HPDE6-E6E7 (cell line): ENCODE measurements around the gene RSPO3.
"Not testable (repeated sequence)": the region's sequence is repeated elsewhere in the genome, so short reads cannot be mapped to it uniquely, and the experiment has no call there.

ENCODE experiments used
- DNase-seq: peaks from one replicate; pipeline ENCODE4 v3.0.0; 2011; ENCODE audit warnings: missing footprints; ENCODE audit errors: extremely low spot score

Gene RSPO3

DNA sequence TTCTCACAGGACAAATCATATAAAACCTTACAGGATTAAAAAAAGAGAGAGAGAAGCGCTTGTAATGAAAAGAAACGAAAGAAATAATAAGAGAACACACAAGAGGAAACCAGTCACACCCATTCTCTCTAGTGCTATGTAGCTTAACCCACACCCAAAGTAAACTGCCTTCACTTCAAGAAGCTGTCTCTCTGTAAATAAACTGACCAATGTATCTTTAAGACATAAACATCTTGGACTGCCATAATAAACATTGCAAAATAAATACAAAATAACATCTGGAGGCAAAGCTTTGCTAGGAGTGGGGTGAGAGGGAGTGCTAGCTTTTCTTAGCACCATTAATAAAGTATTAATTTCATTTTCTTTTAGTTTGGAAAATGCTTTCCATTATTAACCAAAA lies 86.6 kb downstream of the RSPO3 start:
- DNase-seq: no peak

DNA sequence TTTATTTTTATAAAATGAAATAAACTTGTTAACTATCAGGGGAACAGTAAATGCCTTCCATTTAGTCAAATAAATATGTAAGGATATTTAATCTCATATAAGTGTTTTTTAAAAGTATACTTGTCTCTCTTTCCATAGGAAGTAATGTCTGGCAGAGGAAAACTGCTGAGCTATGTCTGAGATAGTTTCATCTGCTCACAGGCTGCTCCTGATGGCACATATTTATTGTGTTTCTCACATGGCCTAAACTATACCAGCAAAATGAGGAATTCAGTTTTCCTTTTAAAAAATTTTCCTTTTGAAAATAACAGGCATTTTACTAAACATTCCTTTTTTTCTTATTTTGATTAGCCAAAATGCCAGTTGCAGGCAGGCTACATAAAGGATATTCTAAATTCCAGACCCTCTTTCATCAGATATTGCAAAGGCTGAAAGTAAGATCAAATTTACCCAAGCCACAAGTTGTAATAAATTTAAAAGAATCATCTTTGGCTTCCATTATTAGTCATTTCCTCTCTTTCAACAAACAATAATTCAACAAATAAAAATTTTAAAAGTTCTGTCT lies 88.1 kb downstream of the RSPO3 start:
- no peak for DNase-seq

GRCh38 chr6:127207591-127208120 lies 89.2 kb downstream of the RSPO3 start:
- no peak for DNase-seq

DNA sequence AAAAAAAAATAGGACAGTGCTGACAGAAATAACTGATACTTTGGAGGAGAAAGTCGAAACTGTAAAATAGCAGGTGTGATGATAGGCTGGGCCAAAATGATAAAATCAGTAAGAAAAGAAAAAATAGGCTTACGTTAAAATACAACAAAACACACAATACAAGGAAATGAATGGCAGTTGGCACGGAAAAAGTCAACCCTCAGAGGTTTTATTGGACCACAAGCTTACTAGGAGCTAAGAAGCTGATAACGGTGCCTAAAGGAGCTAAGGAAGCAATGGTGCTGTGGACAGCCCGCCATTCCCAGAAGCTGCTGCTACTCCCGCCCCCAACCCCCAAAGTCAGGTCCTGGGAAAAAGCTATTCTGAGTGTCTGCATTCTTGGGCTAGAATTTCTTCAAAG lies 92.3 kb downstream of the RSPO3 start:
- DNase-seq: no peak

DNA sequence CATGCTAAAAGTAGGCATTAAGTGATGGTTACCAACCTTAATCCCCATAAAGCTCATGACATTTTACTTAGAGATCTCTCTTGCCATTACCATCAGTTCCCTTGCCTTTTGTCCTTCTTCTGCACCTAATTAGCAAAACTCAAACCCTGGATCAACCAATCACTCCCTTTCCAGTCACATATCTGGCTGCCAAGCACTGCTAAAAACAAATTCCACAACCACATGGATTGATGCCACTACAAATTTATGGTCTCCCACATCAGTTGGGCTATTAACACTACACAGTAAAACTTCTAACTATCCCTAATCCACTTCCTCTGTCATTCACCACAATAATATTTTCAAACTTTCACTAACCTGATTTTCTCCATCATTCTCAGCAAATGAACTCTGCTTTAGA lies 93.9 kb downstream of the RSPO3 start:
- no peak for DNase-seq

- not testable (repeated sequence) for DNase-seq
Measured at GRCh38 chr6:127214032-127214431, 95.6 kb downstream of the RSPO3 start.

DNA sequence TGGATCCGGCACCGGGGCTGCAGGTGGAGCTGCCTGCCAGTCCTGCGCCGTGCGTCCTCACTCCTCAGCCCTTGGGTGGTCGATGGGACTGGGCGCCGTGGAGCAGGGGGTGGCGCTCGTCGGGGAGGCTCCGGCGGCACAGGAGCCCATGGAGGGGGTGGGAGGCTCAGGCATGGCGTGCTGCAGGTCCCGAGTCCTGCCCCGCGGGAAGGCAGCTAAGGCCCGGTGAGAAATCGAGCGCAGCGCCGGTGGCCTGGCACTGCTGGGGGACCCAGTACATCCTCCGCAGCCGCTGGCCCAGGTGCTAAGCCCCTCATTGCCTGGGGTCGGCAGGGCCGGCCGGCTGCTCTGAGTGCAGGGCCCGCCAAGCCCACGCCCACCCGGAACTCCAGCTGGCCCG lies 96.1 kb downstream of the RSPO3 start:
- not testable (repeated sequence) for DNase-seq

DNA sequence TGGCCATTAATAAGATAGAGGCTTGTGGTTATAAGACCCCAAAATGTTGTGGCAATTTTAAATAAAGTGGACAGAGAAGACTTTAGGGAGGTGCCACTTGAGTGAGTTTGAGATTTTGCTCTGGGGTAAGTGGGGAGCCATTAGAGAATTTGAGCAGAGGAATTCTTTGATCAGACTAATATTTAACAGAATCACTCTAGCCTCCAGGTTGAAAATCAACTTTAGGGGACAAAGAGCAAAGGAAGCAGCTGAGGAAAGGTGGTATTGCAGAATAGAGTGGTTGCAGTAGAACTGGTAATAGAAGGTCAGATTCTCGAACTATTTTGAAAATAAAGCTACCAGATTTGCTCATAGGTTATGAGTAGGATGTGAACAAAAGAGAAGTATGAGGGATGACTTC lies 97.5 kb downstream of the RSPO3 start:
- DNase-seq: no peak

- no peak for DNase-seq
Measured at GRCh38 chr6:127216810-127217789, 98.6 kb downstream of the RSPO3 start.

DNA sequence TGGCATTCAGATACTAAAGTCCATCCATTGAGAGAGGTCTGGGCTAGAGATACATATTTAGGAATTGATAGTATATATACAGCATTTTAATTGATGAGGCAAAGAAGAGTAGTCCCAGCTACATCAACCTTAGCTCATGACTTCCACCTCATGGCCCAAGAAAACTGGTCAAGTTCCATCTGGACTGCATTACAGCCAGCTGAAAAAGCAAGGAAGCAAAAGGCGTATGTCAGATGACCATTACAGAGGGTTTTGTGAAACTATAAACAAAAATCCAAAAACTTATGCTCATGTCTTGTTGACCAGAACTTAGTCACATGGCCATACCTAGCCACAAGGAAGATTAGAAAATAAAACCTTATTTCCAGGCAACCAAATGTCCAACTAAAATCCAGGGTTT lies 101.4 kb downstream of the RSPO3 start:
- DNase-seq: no peak

DNA sequence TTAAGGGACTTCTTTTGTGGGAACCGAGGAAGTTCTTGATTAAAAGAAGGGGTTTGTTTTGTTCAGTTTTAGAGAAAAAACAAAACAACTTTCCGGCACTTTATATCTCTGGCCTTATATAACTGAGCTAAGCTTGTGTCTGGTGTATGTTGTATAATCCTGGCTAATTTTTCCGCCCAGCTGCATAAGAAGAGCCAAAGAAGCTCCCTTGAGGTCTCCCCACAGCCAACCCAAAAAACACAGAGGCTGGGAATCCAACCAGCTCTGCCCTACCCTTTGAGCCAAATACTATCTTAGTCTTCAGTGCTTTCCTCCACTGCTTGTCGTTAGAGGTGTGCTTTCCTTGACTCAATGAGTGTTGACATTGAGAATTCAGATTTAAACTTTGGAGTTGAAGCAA lies 102.7 kb downstream of the RSPO3 start:
- no peak for DNase-seq

DNA sequence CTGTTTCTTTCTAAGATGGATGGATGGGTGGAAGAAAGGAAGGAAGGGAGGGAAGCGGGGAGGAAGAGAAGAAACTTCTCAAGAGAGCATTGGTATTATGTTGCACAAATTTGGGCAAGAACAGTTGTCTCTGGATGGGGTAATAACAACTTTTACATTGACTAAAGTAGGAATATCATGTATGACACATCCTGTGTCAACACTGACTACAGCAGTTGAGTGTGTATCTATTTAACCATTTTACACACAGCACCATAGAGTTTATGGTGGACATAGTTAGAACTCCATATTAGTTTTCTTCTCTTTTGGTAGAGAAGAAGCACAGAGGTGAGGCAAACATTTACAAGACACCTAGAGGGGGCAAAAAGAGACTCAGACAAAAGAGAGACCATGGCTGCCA lies 103.9 kb downstream of the RSPO3 start:
- DNase-seq: no peak

GRCh38 chr6:127225497-127225896 lies 107.0 kb downstream of the RSPO3 start:
- no peak for DNase-seq

GRCh38 chr6:127233819-127234218 lies 115.3 kb downstream of the RSPO3 start:
- DNase-seq: not testable (repeated sequence)

- no peak for DNase-seq
Measured at GRCh38 chr6:127243501-127243900, 125.0 kb downstream of the RSPO3 start.
